Uterus (tissue), 4 donors: ENCODE data around the gene CHST11. TPM values are rescaled to one million over a fixed set of nuclear protein-coding genes. Genes with fewer than 3 reads are reported as not detected.

Source experiments
- DNase-seq, 2 donors: peaks; one replicate each; pipeline ENCODE4 v3.0.0-alpha.2; 2019 to 2020
- H3K27ac ChIP-seq, 2 donors: fragments of 200-600 bp; sonication (generic); 1 replicate in 1 of 2; 2 replicates in 1 of 2; pipeline ENCODE4 v1.5.1; 2016 to 2018
- H3K27me3 ChIP-seq, 2 donors: fragments of 200-600 bp; sonication (generic); one replicate each; pipeline ENCODE4 v1.5.1; 2018 to 2019; ENCODE audit warnings: control low read depth in 1 of 2
- H3K36me3 ChIP-seq, 2 donors: fragments of 200-600 bp; sonication (generic); one replicate each; pipeline ENCODE4 v1.5.1; 2019; ENCODE audit warnings: control low read depth in 1 of 2
- H3K4me1 ChIP-seq, 2 donors: fragments of 200-600 bp; sonication (generic); one replicate each; pipeline ENCODE4 v1.5.1; 2018 to 2019; ENCODE audit warnings: control low read depth in 1 of 2
- H3K4me3 ChIP-seq, 2 donors: fragments of 200-600 bp; sonication (generic); 1 replicate in 1 of 2; 2 replicates in 1 of 2; pipeline ENCODE4 v1.5.1; 2018 to 2019; ENCODE audit warnings: mild to moderate bottlenecking in 1 of 2
- H3K9me3 ChIP-seq, 2 donors: fragments of 200-600 bp; sonication (generic); one replicate each; pipeline ENCODE4 v1.5.1; 2019; ENCODE audit warnings: control low read depth in 1 of 2
- CTCF ChIP-seq, 4 experiments: fragments of 200-600 bp in 2 of 4; fragments of 450-650 bp in 2 of 4; sonication (generic) in 2 of 4; IDR thresholded peaks; one replicate each; pipeline ENCODE4 v1.5.1; 2016 to 2019; ENCODE audit warnings: antibody characterized with exemption in 4 of 4, mild to moderate bottlenecking in 2 of 4, moderate library complexity in 1 of 4
- POLR2A ChIP-seq, 2 donors: fragments of 450-650 bp; IDR thresholded peaks; one replicate each; pipeline ENCODE4 v1.6.1; 2016; ENCODE audit warnings: antibody characterized with exemption in 2 of 2, mild to moderate bottlenecking in 1 of 2, moderate library complexity in 1 of 2
- intact Hi-C: fragments of 100-400 bp; cut with DNase I; formaldehyde crosslinking; loops from one replicate; pipeline ENCODE4 v1.15.1; 2023; ENCODE audit warnings: low total_unique reads
- total RNA-seq, 4 donors: library from RNA; depleted of rRNA in 3 of 4; stranded (reverse); fragments of >200 nt in 3 of 4; gene quantifications; one replicate each; pipeline versions ENCODE4 v1.1.0 to v1.2.4, GENCODE V29; 2014 to 2023
- donor health status: DM: yes; HTN: yes; CAD: no.

The CHST11 gene
- total RNA-seq, 4 donors from 2014 or later: 21.0 to 82.1 (median 58.7) TPM

DNA sequence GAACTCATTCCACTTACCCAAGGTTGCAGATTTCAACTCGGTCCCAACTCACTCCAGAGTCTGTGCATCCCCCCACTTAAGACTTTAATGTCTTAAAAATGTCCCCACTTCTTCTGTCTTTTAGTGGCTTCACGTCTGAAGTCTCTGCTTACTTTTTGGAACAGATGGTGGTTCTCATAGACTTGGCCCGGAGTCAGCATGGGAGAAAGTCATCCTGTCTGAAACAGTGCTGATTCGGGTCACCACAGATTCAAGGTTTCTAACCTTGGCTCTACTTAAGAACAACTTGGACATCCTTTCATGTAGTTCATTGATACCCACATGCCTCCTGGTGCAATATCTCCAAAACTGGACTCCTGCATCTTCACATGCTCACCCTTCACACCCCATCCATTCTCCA lies 26.0 kb downstream of the CHST11 start:
- TF ChIP-seq POLR2A (IDR thresholded peaks at IDR 0.05) (no peak), CTCF (IDR thresholded peaks at IDR 0.05) (no peak)
- H3K9me3 ChIP-seq: no peaks in the 10 kb centered on the region
- H3K27me3 ChIP-seq: no peaks in the 10 kb centered on the region
- no peaks in the 10 kb centered on the region for H3K4me1 ChIP-seq
- H3K4me3 ChIP-seq: no peak overlapping the region
- no peaks in the 10 kb centered on the region for H3K36me3 ChIP-seq
- intact Hi-C loops: no loop called here
- no peak for DNase-seq
- H3K27ac ChIP-seq: no peak overlapping the region

DNA sequence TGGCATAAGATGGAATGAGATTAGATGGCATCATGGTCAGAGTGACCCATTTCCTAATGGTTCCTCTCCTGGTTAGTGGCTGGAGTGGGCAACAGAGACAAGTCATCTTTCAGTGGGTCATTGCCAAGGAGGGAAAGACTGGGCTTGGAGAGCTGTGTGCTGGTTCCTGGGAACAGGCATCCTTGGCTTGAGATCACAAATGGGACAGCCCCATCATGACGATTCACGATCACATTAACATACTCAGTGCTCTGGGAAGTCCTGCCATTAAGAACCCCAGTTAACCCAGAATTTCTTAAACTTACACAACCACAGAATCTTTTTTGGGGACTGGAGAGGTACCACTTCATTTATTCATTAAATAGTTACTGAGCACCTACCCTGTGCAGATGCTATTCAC lies 27.3 kb downstream of the CHST11 start:
- H3K4me1 ChIP-seq: no peaks in the 10 kb centered on the region
- no peak overlapping the region for H3K27ac ChIP-seq
- H3K36me3 ChIP-seq: no peaks in the 10 kb centered on the region
- no peak overlapping the region for H3K4me3 ChIP-seq
- no peak for DNase-seq
- intact Hi-C loops: no loop called here
- H3K27me3 ChIP-seq: no peaks in the 10 kb centered on the region
- TF ChIP-seq CTCF (IDR thresholded peaks at IDR 0.05): no peak
- TF ChIP-seq POLR2A (IDR thresholded peaks at IDR 0.05): no peak
- H3K9me3 ChIP-seq: no peaks in the 10 kb centered on the region

DNA sequence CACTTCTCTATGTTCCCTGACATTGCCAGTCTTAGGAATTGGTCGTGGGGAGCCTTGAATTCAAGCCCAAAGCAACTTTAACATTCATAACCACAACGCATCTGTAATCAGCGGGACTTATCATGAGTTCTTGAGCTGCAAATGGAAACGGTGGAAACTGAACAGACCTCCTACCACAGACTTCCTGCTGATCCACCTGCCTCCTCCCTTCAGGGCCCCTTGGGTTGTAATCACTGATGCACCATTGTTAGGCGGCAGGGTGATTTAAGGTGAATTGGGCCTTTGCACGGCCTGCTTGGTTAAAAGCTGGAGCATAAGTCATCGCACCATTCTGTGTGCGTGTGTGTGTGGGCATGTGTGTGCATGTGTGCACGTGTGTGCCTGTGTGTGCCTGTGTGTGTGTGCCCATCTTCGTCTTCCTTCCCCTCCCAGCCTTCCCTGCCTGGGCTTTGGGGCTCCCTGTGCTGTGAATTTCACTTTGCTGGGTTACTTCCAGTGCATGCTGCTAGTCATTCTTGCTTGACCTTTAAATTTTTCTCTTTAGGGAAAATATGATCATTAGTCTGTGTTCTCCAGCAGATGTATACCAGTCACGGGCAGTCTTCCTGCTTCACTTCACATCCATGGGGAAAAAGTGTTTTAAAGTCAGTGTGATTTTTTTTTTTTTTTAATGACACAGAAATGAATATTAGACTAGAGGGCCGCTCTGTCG lies 29.1 kb downstream of the CHST11 start:
- no peaks in the 10 kb centered on the region for H3K9me3 ChIP-seq
- TF ChIP-seq POLR2A (IDR thresholded peaks at IDR 0.05): no peak
- no peak for TF ChIP-seq CTCF (IDR thresholded peaks at IDR 0.05)
- intact Hi-C loops: no loop called here
- no peaks in the 10 kb centered on the region for H3K36me3 ChIP-seq
- H3K4me1 ChIP-seq: no peaks in the 10 kb centered on the region
- DNase-seq: no peak
- H3K27ac ChIP-seq: peak overlapping the region; percentile 26 to 36
- no peak overlapping the region for H3K4me3 ChIP-seq
- H3K27me3 ChIP-seq: no peaks in the 10 kb centered on the region

DNA sequence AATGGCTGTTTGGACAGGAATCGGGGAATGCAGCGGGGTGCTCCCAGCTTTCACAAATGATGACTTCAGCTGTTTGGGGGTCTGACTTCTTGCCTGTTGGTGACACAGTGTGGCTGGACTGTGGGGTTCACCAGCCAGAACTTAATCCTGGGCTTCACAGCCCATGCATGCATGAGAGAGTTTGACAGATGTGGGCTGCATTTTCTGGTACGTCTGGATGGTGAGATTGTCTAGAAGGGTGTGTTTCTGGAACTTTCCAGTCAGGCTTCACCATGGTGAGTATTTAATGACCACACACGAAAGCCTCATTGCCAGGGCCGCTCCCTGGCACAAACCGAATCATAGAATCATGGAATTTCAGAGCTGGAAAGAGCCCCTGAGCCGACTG lies 29.6 kb downstream of the CHST11 start:
- Histone ChIP-seq H3K27ac (peak overlapping the region; percentile 26 to 36), H3K27me3 (no peaks in the 10 kb centered on the region), H3K36me3 (no peaks in the 10 kb centered on the region), H3K9me3 (no peaks in the 10 kb centered on the region), H3K4me3 (no peak overlapping the region), H3K4me1 (no peaks in the 10 kb centered on the region)
- intact Hi-C loops: no loop called here
- TF ChIP-seq POLR2A (IDR thresholded peaks at IDR 0.05) (no peak), CTCF (IDR thresholded peaks at IDR 0.05) (no peak)
- no peak for DNase-seq

DNA sequence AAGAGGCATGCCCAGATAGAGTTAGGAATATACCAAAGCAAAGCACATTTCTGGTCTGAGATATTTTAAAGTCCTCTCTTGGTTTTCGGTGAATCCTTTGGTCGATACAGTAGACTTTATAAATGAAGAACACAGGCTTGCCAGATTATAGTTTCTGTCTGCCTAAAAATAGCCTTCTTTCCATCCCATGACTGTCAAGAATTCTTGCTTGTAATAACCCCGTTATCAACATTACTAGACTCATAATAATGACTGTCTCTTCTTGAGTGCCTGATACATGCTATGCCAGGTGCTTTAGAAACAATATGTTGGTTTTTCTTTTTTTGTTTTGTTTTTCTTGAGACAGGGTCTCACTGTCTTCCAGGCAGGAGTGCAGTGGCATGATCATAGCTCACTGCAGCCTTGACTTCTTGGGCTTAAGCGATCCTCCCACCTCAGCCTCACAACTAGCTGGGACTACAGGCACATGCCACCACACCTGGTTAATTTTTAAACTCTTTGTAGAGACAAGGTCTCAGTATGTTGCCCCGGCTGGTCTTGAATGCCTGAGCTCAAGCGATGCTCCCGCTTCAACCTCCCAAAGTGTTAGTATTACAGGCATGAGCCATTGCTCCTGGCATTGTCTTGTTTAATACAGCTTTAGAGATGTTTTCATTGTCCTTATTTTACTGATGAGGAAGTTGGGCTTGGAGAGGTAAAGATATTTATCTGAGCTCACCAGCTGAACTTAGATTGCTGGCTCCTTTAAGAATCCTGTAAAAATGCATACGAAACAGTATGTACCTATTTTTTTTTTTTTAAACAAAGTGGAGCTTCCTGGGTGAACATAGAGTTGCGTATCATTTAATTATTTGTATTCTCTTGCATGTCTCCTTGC lies 30.4 kb downstream of the CHST11 start:
- H3K27ac ChIP-seq: peak overlapping the region; percentile 26 to 36
- TF ChIP-seq CTCF (IDR thresholded peaks at IDR 0.05): no peak
- TF ChIP-seq POLR2A (IDR thresholded peaks at IDR 0.05): no peak
- H3K36me3 ChIP-seq: no peaks in the 10 kb centered on the region
- DNase-seq: no peak
- no peaks in the 10 kb centered on the region for H3K27me3 ChIP-seq
- intact Hi-C loops: no loop called here
- no peaks in the 10 kb centered on the region for H3K9me3 ChIP-seq
- H3K4me1 ChIP-seq: no peaks in the 10 kb centered on the region
- no peak overlapping the region for H3K4me3 ChIP-seq
